ENCODE data around the gene IL36B.

- TF ChIP-seq POLR2A (IDR thresholded peaks at IDR 0.05) (no peak), CTCF (IDR thresholded peaks at IDR 0.05) (no peak)
Measured at GRCh38 chr2:113077921-113078320, 25.3 kb upstream of the IL36B start.
